Measurements from ENCODE around the gene CTDSP2. TPM values are rescaled to one million over a fixed set of nuclear protein-coding genes. Genes with fewer than 3 reads are reported as not detected.

The CTDSP2 gene
- total and polyA plus RNA-seq, 2 donors = 50.4 to 68.6 TPM

- 93% methylated on average over 4 of the region's 4 CpGs for WGBS
- no peak overlapping the region for H3K27ac ChIP-seq (ENCODE audit: low read depth in 1 of 2, low read length in 1 of 2)
- no peaks in the 10 kb centered on the region for H3K9me3 ChIP-seq (ENCODE audit: control insufficient read depth in 2 of 2, insufficient read depth in 1 of 2, low read length in 1 of 2)
- H3K27me3 ChIP-seq (ENCODE audit: control insufficient read depth in 2 of 2, insufficient read depth in 1 of 2, low read length in 1 of 2) = no peaks in the 10 kb centered on the region
- no peak overlapping the region for H3K4me3 ChIP-seq (ENCODE audit: low read length in 2 of 2)
- DNase-seq (ENCODE audit: low read depth in 6 of 9, low spot score in 9 of 9) = no peak
- H3K36me3 ChIP-seq (ENCODE audit: control insufficient read depth in 2 of 2, insufficient read depth in 2 of 2, low read length in 1 of 2) = peaks cover 0 to 13% of the 10 kb centered on the region in 2 donors
- peaks cover 59 to 76% of the 10 kb centered on the region in 2 donors for H3K4me1 ChIP-seq (ENCODE audit: control insufficient read depth in 2 of 2, insufficient read depth in 2 of 2, low read length in 2 of 2)
These were observed 5.1 kb downstream of the CTDSP2 start for GRCh38 chr12:57841445-57841844.

DNA sequence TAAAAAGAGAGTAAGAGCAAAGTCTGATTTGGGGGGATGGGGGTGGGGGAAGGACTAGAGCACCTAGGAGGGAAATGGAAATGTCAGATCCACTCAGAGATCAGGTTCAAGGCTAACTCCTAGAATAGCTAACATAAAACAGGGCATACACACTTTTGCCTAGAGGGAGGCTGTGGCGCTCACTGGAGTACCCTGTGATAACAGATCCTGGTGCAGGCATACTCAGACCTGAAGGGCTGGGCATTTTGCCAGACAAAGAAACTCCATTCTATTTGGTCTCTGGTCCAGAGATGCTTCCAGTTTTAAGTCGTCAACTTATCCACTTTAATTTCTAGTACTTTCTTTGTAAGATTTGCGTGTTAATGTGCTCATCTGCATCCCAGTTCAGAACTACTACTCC is 5.8 kb downstream of the CTDSP2 start:
- Histone ChIP-seq H3K36me3 (ENCODE audit: control insufficient read depth in 2 of 2, insufficient read depth in 2 of 2, low read length in 1 of 2) (peaks cover 0 to 13% of the 10 kb centered on the region in 2 donors), H3K4me3 (ENCODE audit: low read length in 2 of 2) (no peak overlapping the region), H3K27me3 (ENCODE audit: control insufficient read depth in 2 of 2, insufficient read depth in 1 of 2, low read length in 1 of 2) (no peaks in the 10 kb centered on the region), H3K4me1 (ENCODE audit: control insufficient read depth in 2 of 2, insufficient read depth in 2 of 2, low read length in 2 of 2) (peaks cover 65 to 84% of the 10 kb centered on the region in 2 donors), H3K27ac (ENCODE audit: low read depth in 1 of 2, low read length in 1 of 2) (no peak overlapping the region), H3K9me3 (ENCODE audit: control insufficient read depth in 2 of 2, insufficient read depth in 1 of 2, low read length in 1 of 2) (no peaks in the 10 kb centered on the region)
- no peak for DNase-seq (ENCODE audit: low read depth in 6 of 9, low spot score in 9 of 9)
- 82% methylated on average over 3 of the region's 3 CpGs for WGBS

DNA sequence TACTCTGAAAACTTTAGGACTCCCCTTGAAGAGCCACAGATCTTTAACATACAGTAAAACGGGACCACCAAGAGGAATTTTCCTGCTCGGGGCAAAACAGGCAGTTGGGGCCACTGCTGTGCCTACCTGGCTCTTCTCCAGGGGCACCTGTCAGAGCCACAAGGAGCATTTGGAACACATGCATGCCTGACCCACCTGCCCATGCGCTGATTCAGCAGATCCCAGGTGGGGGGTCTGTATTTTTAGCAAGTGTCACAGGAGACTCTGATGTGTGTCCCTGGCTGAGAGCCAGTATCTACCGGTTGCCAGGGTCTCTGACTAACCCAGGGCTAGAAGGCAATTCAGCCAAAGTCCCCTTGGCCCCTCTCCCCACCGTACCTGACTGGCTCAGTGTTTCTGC is 6.5 kb downstream of the CTDSP2 start:
- no peak for DNase-seq (ENCODE audit: low read depth in 6 of 9, low spot score in 9 of 9)
- no peak overlapping the region for H3K4me3 ChIP-seq (ENCODE audit: low read length in 2 of 2)
- no peak overlapping the region for H3K27ac ChIP-seq (ENCODE audit: low read depth in 1 of 2, low read length in 1 of 2)
- H3K4me1 ChIP-seq (ENCODE audit: control insufficient read depth in 2 of 2, insufficient read depth in 2 of 2, low read length in 2 of 2) = peaks cover 71 to 91% of the 10 kb centered on the region in 2 donors
- H3K36me3 ChIP-seq (ENCODE audit: control insufficient read depth in 2 of 2, insufficient read depth in 2 of 2, low read length in 1 of 2) = peaks cover 0 to 13% of the 10 kb centered on the region in 2 donors
- no peaks in the 10 kb centered on the region for H3K27me3 ChIP-seq (ENCODE audit: control insufficient read depth in 2 of 2, insufficient read depth in 1 of 2, low read length in 1 of 2)
- 72% methylated on average over 5 of the region's 5 CpGs for WGBS
- H3K9me3 ChIP-seq (ENCODE audit: control insufficient read depth in 2 of 2, insufficient read depth in 1 of 2, low read length in 1 of 2) = peaks cover 0 to 2% of the 10 kb centered on the region in 2 donors

DNA sequence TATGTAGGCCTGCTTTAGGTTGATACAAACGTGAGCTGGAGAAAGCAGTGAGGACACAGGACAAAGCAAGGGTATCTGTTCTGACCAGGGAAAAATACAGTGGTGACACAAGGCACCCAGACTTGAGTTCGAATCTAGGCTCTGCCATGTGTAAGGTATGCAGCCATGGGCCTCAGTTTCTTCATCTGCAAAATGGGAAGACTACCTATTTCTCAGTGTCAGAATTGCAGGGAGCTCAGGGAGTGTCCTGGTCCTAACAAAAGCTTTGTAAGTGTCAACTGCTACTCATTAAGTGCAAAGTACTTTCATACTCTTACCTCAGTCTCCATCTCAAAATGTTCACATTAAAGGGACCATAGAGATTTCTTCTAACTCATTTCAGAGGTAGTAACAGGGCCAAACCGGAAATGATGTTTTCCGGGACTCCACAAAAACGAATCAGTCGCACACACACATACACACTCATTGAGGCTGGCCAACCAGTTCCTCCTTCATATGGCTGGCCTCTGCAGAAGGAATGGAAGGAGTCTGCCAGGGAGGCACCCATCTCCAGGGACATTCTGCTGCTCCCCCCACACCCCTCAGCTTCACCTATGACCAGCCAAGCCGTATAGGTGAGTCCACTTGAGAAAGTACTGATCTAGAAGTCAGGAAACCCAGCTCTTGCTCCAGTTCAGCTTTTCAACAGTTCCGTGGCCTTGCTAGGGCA is 7.8 kb downstream of the CTDSP2 start:
- peaks cover 0 to 2% of the 10 kb centered on the region in 2 donors for H3K9me3 ChIP-seq (ENCODE audit: control insufficient read depth in 2 of 2, insufficient read depth in 1 of 2, low read length in 1 of 2)
- H3K4me1 ChIP-seq (ENCODE audit: control insufficient read depth in 2 of 2, insufficient read depth in 2 of 2, low read length in 2 of 2) = peaks cover 73 to 94% of the 10 kb centered on the region in 2 donors
- 42% methylated on average over 8 of the region's 8 CpGs for WGBS
- peak overlapping the region; percentile 43 to 61 for H3K27ac ChIP-seq (ENCODE audit: low read depth in 1 of 2, low read length in 1 of 2)
- DNase-seq (ENCODE audit: low read depth in 6 of 9, low spot score in 9 of 9) = peak in 1 of 9 donors; percentile 50
- no peaks in the 10 kb centered on the region for H3K27me3 ChIP-seq (ENCODE audit: control insufficient read depth in 2 of 2, insufficient read depth in 1 of 2, low read length in 1 of 2)
- peaks cover 0 to 16% of the 10 kb centered on the region in 2 donors for H3K36me3 ChIP-seq (ENCODE audit: control insufficient read depth in 2 of 2, insufficient read depth in 2 of 2, low read length in 1 of 2)
- H3K4me3 ChIP-seq (ENCODE audit: low read length in 2 of 2) = no peak overlapping the region

- DNase-seq (ENCODE audit: low read depth in 6 of 9, low spot score in 9 of 9) = peak in 2 of 9 donors; percentile 33 to 55
- Histone ChIP-seq H3K27me3 (ENCODE audit: control insufficient read depth in 2 of 2, insufficient read depth in 1 of 2, low read length in 1 of 2) (no peaks in the 10 kb centered on the region), H3K27ac (ENCODE audit: low read depth in 1 of 2, low read length in 1 of 2) (peak overlapping the region; percentile 39 to 61), H3K9me3 (ENCODE audit: control insufficient read depth in 2 of 2, insufficient read depth in 1 of 2, low read length in 1 of 2) (peaks cover 0 to 2% of the 10 kb centered on the region in 2 donors), H3K4me1 (ENCODE audit: control insufficient read depth in 2 of 2, insufficient read depth in 2 of 2, low read length in 2 of 2) (peaks cover 66 to 94% of the 10 kb centered on the region in 2 donors), H3K36me3 (ENCODE audit: control insufficient read depth in 2 of 2, insufficient read depth in 2 of 2, low read length in 1 of 2) (peaks cover 0 to 16% of the 10 kb centered on the region in 2 donors), H3K4me3 (ENCODE audit: low read length in 2 of 2) (no peak overlapping the region)
- WGBS = 45% methylated on average over 5 of the region's 5 CpGs
These were observed 8.5 kb downstream of the CTDSP2 start for GRCh38 chr12:57837864-57838562.

DNA sequence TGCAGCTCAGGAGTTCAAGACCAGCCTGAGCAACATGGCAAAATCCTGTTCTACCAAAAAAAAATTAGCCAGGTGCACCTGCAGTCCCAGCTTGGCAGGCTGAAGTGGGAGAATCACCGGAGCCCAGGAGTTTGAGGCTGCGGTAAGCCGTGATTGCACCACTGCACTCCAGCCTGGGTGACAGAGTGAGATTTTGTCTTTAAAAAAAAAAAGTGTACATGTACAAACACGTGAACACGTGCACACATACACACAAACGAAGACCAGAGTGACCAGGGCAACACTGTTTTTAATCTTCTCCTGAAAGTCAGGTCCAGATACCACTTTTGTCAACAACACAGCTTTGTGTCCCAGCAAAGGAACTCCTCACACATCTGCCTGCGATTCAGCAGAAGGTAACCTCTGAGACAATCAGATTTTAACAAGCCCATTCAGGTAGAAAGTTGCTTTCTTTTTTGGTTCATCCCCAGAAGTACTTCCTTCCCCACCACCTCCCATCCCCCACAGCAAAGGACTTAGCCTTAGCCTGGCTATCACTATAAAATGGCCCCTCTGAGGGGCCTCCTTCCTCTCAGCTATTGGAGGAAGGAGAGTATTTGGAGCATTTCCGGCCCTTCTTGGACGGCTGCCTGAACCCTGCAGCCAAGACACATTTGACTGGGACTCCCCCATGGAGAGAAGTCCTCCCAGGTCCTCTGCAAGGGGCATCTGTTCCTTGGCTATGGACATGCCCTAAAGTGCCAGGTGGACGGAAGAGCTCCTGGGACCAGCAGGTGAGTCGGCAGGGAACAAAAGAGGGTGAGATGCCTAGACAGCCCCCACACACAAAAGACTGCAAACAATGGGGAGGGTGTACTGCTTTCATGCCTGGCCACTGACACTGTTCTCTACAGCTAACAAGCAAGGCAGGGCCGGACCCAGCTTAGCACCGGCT is 9.8 kb downstream of the CTDSP2 start:
- Histone ChIP-seq H3K27ac (ENCODE audit: low read depth in 1 of 2, low read length in 1 of 2) (peak overlapping the region; percentile 56 to 73), H3K9me3 (ENCODE audit: control insufficient read depth in 2 of 2, insufficient read depth in 1 of 2, low read length in 1 of 2) (peaks cover 0 to 2% of the 10 kb centered on the region in 2 donors), H3K4me1 (ENCODE audit: control insufficient read depth in 2 of 2, insufficient read depth in 2 of 2, low read length in 2 of 2) (peaks cover 66 to 97% of the 10 kb centered on the region in 2 donors), H3K27me3 (ENCODE audit: control insufficient read depth in 2 of 2, insufficient read depth in 1 of 2, low read length in 1 of 2) (no peaks in the 10 kb centered on the region), H3K36me3 (ENCODE audit: control insufficient read depth in 2 of 2, insufficient read depth in 2 of 2, low read length in 1 of 2) (peaks cover 0 to 19% of the 10 kb centered on the region in 2 donors), H3K4me3 (ENCODE audit: low read length in 2 of 2) (no peak overlapping the region)
- peak in 2 of 9 donors; percentile 41 to 68 for DNase-seq (ENCODE audit: low read depth in 6 of 9, low spot score in 9 of 9)
- WGBS = 22% methylated on average over 13 of the region's 13 CpGs

- no peaks in the 10 kb centered on the region for H3K27me3 ChIP-seq (ENCODE audit: control insufficient read depth in 2 of 2, insufficient read depth in 1 of 2, low read length in 1 of 2)
- peaks cover 0 to 2% of the 10 kb centered on the region in 2 donors for H3K9me3 ChIP-seq (ENCODE audit: control insufficient read depth in 2 of 2, insufficient read depth in 1 of 2, low read length in 1 of 2)
- peaks cover 0 to 12% of the 10 kb centered on the region in 2 donors for H3K36me3 ChIP-seq (ENCODE audit: control insufficient read depth in 2 of 2, insufficient read depth in 2 of 2, low read length in 1 of 2)
- peak overlapping the region in 1 of 2 donors; percentile 73 for H3K27ac ChIP-seq (ENCODE audit: low read depth in 1 of 2, low read length in 1 of 2)
- peaks cover 63 to 94% of the 10 kb centered on the region in 2 donors for H3K4me1 ChIP-seq (ENCODE audit: control insufficient read depth in 2 of 2, insufficient read depth in 2 of 2, low read length in 2 of 2)
- no peak overlapping the region for H3K4me3 ChIP-seq (ENCODE audit: low read length in 2 of 2)
- DNase-seq (ENCODE audit: low read depth in 6 of 9, low spot score in 9 of 9) = no peak
- 72% methylated on average over 9 of the region's 9 CpGs for WGBS
These were observed 10.9 kb downstream of the CTDSP2 start for GRCh38 chr12:57835366-57836288.
